HG02678 (cell line): ENCODE measurements around the gene AGFG1.
"Not testable (repeated sequence)": the region's sequence is repeated elsewhere in the genome, so short reads cannot be mapped to it uniquely, and the experiment has no call there.

ENCODE experiments used
- ATAC-seq: cut with Tn5 transposase; IDR thresholded peaks from one replicate; pipeline ENCODE4 v1.9.1; 2021; ENCODE audit warnings: mild to moderate bottlenecking, moderate library complexity; ENCODE audit not compliant: unreplicated experiment

The AGFG1 gene

DNA sequence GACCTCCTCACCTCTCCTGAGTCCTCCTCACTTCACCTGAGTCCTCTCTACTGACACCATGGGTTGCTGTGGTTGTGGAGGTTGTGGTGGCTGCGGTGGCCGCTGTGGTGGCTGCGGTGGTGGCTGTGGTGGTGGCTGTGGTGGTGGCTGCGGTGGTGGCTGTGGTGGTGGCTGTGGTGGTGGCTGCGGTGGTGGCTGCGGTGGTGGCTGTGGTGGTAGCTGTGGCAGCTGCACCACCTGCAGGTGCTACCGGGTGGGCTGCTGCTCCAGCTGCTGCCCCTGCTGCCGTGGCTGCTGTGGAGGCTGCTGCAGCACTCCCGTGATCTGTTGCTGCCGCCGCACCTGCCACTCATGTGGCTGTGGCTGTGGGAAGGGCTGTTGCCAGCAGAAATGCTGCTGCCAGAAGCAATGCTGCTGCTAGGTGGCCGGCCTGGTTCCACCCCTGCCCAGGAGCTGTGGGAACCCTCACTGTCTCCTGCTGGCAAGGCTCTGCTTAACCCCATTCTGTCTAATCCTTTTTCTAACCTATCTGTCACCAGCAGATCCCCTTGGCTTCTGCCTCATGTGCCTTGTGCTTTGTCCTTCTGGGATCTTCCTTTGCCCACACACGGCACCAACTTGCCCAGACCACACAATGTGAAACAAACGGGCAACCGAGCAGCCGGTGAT, 127.0 kb downstream of the AGFG1 start, which contains the start of gene SCYGR2:
SCYGR2 (plus strand) TSS at position 59 of the 669 bp plus-strand sequence; CDS start at position 59, 0 bp downstream.
- ATAC-seq: not testable (repeated sequence)

- no peak for ATAC-seq
These were observed 130.4 kb downstream of the AGFG1 start for GRCh38 chr2:227602358-227602757.

DNA sequence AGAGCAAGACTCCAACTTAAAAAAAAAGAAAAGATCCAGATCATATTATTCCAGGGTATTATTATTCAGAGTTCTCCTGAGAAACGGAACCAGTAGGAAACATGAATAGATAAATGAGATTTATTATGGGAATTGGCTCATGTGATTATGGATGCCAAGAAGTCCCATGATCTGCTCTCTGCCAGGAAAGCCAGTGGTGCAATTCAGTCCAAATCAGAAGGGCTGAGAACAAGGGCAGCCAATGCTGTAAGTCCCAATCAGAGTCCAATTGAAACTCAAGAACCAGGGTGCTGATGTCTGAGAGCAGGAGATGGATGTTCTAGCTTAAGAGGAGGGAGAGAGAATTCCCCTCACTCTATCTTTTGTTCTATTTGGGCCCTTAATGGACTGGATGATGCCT, 134.5 kb downstream of the AGFG1 start:
- no peak for ATAC-seq

- no peak for ATAC-seq
These were observed 136.0 kb downstream of the AGFG1 start for GRCh38 chr2:227607941-227608340.

DNA sequence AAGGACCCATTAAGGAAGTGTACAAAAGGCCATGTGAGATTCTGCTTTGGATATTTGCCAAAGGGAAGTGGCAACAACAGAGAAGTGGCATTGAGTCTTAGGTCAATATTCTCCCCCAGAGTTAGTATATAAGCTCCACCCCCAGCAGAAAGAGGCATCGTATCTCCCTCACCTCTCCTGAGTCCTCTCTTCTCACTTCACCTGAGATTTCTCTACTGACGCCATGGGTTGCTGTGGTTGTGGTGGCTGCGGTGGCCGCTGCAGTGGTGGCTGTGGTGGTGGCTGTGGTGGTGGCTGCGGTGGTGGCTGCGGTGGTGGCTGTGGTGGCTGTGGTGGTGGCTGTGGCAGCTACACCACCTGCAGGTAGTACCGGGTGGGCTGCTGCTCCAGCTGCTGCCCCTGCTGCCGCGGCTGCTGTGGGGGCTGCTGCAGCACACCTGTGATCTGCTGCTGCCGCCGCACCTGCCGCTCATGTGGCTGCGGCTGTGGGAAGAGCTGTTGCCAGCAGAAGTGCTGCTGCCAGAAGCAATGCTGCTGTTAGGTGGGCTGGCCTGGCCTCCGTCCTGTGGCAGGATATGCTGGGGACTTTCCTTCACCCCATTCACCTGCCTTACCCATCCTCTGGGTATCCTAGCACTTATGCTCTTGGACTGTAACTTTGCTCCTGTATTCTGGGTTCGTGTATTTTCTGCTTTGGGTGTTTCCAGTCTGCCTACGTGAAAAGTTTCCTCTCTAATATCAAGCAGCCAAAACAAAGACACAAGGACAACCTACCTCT, 136.8 kb downstream of the AGFG1 start:
- no peak for ATAC-seq

DNA sequence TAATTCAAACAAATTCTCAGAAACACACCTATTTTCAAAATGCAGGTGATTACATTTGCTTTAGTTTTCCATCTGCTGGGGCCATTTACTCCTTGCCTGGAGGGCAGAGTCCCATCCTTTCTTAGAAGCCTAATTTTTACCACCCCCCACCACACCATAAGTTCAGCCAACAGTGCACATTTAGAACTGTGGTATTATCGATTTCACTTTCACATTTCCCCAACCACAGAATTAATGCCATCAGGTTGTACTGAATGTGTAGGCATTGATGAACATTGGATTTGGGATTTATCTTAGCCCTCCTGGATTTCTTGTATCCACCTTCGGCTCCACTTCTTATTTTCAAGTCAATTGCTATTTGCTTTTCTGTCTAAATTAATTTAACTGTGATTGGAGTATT, 138.2 kb downstream of the AGFG1 start:
- no peak for ATAC-seq
